ENCODE data around the gene FAM221B.

FAM221B gene

DNA sequence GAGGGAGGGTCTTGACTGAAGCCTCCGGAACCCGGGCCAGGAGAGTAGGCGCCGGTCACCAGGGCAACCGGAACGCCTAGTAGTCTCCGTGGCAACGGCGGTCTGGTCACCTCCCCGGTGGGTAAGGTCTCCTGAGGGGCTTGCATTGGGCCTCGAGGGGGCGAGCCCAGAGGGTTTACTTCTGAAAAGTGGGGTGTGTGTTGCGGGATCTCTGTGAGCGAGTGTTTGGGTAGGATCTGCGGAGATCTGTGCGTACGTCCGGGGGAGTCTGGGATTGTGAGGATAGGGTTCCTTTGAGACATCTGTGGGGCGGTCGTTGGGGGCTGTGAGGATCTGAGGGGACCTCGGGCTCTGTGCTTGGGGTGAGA, at the start of gene FAM221B:
TSS of gene FAM221B (minus strand) at position 17 of the 368 bp plus-strand sequence. CDS start 2,571 bp downstream, outside the sequence.
- DNase-seq: peak; percentile 34

- DNase-seq: no peak
Observed at GRCh38 chr9:35872505-35872904, 44.0 kb upstream of the FAM221B start.

DNA sequence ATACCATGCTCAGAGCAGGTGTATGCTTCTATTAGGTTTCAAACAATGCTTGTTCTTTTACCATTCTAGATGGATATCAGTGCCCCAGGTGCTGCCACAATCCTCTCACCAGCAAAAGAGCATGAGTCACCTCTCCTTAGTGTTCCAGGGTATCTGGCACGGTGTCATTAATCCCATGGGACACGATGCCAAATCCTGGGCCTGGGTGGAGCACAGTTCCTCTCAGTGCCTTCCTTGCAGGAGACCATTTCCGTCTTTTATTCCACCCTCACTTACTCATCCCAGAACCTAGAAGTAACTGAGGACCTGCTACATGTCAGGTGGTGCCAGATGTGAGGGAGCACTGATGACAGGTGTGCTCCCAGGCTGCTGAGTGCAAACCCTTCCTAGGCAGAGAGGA, 43.0 kb upstream of the FAM221B start:
- DNase-seq: no peak

GRCh38 chr9:35870351-35870923, 41.9 kb upstream of the FAM221B start, which contains the start of gene OR13J1:
Gene OR13J1, minus strand, starts transcription at chr9:35870401. Its CDS starts 0 bp downstream, at chr9:35870401.
- DNase-seq: no peak

- no peak for DNase-seq
Observed at GRCh38 chr9:35869621-35870216, 41.2 kb upstream of the FAM221B start.

GRCh38 chr9:35868933-35869332, 40.4 kb upstream of the FAM221B start:
- no peak for DNase-seq

- no peak for DNase-seq
Observed at GRCh38 chr9:35867538-35867937, 39.0 kb upstream of the FAM221B start.

- DNase-seq: no peak
Observed at GRCh38 chr9:35864695-35865255, 36.2 kb upstream of the FAM221B start.

GRCh38 chr9:35863583-35863982, 35.1 kb upstream of the FAM221B start:
- no peak for DNase-seq

DNA sequence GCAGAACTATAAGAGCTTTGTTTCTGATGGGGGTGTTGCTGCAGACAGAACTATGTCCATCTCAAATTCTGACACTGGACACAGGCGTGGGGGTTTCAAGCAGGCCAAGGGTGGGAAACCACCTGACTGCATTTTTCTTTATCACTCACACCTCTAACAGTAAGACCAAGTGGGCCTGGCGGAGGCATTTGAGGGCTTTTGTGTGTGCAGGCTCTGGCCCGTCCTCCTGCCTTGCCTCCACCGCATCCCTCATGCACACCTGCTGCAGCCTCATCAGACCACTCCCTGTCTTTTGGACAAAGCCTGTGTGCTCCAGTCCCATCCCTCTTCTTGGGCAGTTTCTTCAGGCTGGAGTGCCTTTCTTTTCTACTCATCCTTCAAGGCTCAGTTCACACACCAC, 33.8 kb upstream of the FAM221B start:
- DNase-seq: no peak

DNA sequence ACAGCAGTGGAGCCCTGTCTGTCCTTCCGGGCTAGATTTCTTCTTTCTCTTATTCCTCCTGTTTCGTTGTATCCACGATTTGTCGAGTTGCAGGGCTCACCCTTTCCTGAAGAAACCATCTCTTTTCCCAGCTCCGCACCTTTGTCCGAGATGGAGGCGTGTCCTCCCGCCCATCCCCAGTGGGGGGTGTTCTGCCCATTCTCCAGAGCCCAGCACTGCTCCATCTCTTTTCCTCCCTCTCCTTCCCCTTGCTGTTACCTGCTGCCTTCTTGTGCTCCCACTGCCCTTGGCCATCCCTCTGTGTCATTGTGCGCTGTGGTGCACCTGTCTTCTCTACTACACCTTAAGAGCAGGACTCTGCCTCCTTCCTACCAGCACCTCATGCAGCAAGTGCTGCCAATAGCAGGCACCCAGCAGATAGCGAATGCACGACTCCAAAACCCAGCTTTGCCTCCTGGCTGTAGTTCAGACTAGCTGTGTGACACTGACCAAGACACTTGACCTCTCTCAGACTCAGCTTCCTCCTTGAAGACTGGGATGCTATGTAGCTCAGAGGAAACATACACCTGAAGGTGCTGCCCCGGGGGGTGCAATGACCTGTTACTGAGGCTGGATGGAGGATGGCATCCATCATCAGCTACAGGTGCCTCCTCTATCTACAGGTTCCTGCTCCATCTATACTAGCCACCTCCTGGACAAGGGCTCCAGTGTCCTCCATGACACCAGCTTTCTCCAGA, 32.8 kb upstream of the FAM221B start:
- DNase-seq: no peak

DNA sequence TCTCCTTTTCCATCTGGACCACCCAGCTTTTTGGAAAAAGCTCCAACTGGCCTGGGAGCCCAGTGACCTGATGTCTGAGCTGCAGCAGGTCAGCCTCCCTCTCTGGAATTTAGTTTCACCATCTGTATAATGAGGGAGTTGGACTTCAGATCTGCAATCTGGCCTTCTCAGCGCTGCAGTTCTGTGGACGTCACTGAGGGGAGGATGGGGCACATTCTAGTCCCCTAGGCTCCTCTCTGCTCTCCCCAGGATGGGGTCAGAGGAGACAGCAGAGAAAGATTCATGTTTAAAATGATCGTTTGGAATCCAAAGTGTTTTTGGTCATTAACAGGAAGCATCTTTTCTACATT, 31.4 kb upstream of the FAM221B start:
- DNase-seq: no peak

DNA sequence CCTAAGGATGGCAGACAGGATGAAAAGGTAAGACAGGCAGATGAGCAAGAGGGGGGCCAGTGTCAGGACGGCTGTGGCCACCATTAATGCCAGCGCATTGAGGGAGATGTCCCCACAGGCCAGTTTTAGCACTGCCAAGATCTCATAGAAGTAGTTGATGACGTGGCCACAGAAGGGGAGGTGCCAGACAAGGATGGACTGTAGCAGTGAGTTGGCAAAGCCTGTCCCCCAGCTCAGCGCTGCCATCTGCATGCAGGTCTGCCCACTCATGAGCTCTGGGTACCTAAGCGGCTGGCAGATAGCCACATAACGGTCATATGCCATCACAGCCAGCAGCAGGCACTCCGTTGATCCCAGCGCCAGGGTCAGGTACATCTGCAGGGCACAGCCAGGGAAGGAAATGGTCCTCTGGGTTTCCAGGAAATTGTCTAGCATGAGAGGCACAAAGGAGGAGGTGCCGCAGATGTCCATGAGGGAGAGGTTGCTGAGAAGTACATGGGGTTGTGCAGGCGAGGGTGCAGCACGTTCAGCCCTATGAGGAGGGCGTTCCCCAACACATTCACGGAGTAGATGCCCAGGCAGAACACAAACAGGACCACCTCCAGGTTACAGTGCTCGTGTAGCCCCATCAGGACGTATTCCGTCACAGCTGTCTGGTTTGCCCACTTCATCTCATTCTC, 30.9 kb upstream of the FAM221B start:
- DNase-seq: peak; percentile 26

GRCh38 chr9:35858458-35858857, 29.9 kb upstream of the FAM221B start:
- DNase-seq: no peak

DNA sequence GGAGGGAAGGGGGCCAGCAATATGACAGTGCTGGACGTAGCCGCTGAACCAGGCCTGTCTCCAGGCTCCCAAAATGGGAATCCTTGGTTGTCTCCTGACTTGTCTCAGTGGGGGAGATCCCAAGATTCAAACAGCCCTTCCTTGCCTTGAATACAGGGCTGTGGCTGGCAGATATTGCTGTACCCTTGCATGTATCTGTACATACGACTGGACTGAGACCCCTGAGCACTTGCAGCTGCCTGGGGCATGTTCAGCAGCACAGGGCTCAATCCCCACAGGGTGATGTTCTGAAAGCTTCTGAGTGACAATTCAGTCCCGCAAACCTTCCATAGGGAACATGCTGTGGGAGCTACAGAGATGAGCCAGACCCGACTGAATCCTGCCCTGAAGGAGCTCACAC, 28.4 kb upstream of the FAM221B start:
- no peak for DNase-seq

- DNase-seq: no peak
Observed at GRCh38 chr9:35856206-35856605, 27.7 kb upstream of the FAM221B start.

GRCh38 chr9:35854091-35854762, 25.7 kb upstream of the FAM221B start:
- DNase-seq: no peak

GRCh38 chr9:35852876-35853865, 24.6 kb upstream of the FAM221B start:
- DNase-seq: no peak

DNA sequence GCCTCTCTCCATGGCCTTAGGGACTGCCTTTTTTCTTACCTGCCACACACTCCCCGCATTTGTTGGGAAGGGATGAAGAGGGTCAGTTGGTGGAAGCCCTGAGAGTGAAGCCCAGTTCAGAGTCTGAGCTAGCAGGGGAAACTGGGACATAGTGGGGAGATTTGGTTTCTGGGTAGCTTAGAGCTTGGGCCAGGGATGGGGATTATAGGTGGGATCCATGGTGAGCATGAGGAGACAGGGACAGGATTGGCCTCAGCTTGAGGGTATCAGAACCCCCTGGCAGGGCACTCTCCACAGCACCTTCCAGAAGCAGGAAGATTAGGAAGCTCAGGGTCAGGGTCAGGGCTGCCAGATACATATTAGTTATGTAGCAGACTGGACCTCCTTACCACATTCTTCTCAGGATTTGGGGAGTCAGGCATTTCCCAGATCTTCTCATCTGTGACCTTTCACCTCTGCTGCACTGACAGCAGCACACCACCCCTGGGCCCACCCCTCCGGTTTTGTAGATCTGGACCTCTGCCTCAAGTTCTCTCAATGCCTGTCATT, 23.8 kb upstream of the FAM221B start:
- no peak for DNase-seq

DNA sequence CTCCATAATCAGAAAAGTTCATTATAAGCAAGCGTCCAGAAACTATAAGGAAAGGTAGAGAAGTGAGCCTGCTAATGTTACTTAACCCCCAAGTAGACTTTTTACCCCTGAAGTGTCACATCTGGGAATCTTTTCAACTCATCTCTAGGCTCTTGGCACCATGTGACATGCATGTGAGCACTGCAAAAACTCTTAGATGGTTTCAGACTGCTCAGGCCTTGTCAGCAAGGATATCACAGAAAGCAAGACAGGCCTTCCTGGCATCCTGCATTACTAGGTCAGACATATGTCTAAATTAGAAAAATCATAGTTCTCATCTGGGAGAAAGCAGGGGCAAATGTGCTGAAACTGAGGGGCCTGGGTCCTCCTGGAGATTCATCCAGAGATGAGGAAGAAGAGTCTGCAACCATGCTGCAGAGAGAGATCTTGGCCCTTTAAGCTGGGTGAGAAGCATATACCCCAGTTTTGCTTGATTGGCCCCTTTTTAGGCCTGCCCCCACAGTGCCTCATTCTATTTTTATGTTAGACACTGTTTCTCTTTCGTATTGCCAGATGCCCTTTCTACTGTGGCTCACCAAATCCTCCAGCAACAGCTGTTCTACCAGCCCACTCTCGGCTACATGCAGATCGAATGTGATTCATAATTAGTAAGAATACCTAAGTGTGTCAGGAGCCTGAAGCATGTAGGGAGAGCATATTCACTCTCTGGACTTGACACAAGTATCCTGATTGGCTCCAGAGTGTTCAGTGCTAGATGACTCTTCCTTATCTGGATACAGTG, 19.4 kb upstream of the FAM221B start:
- DNase-seq: no peak

All from COR-L47 (cell line).